K562 (cell line): ENCODE results near the gene SRM.
"Not testable (repeated sequence)": the region's sequence is repeated elsewhere in the genome, so short reads cannot be mapped to it uniquely, and the experiment has no call there.

Experiments
- CREM ChIP-seq: IDR thresholded peaks from 2 replicates; pipeline ENCODE4 v1.6.1; 2014; ENCODE audit warnings: antibody characterized with exemption, low read depth
- CTCF ChIP-seq, 3 experiments: IDR thresholded peaks in 2 of 3; conservative IDR thresholded peaks in 1 of 3; 2 replicates each; pipeline ENCODE4 v1.5.1; 2011 to 2012; ENCODE audit warnings: low read length in 3 of 3, mild to moderate bottlenecking in 3 of 3, control low read depth in 2 of 3, improper control_type of control experiment in 1 of 3, inconsistent platforms in 1 of 3, low read depth in 1 of 3, mixed read lengths in 1 of 3, moderate library complexity in 1 of 3; ENCODE audit not compliant: insufficient read depth in 2 of 3
- HINFP ChIP-seq: fragments of 450-650 bp; conservative IDR thresholded peaks from 2 replicates; pipeline ENCODE4 v1.6.1; 2016; ENCODE audit warnings: missing genetic modification characterization, low read depth, mild to moderate bottlenecking, control low read depth, missing compliant biosample characterization
- LCOR ChIP-seq: sonication (generic); formaldehyde crosslinking; IDR thresholded peaks from 2 replicates; pipeline ENCODE4 v1.8.0; 2022; ENCODE audit warnings: mild to moderate bottlenecking, missing genetic modification reagents
- MAX ChIP-seq: sonication (generic); formaldehyde crosslinking; IDR thresholded peaks from 2 replicates; pipeline ENCODE4 v1.9.0; 2022; ENCODE audit warnings: mild to moderate bottlenecking, missing genetic modification reagents
- MAZ ChIP-seq, 2 experiments: fragments of 450-650 bp in 1 of 2; sonication (generic) in 1 of 2; formaldehyde crosslinking; IDR thresholded peaks in 1 of 2; conservative IDR thresholded peaks in 1 of 2; 2 replicates each; pipeline versions ENCODE4 v1.4.0 to v1.5.0; 2020; ENCODE audit warnings: mild to moderate bottlenecking in 1 of 2, missing genetic modification reagents in 1 of 2
- MXI1 ChIP-seq: IDR thresholded peaks from 2 replicates; pipeline ENCODE4 v1.6.1; 2011; ENCODE audit warnings: low read depth, mild to moderate bottlenecking, improper control_type of control experiment, low read length
- SMC3 ChIP-seq: conservative IDR thresholded peaks from 2 replicates; pipeline ENCODE4 v1.6.1; 2011; ENCODE audit warnings: low read depth, low read length, improper control_type of control experiment; ENCODE audit not compliant: insufficient read depth
- XRCC4 ChIP-seq: IDR thresholded peaks from one replicate; pipeline ENCODE4 v1.6.1; 2011; ENCODE audit not compliant: insufficient read depth, insufficient read length; ENCODE audit errors: extremely low read depth
- ZBED1 ChIP-seq: IDR thresholded peaks from 2 replicates; pipeline ENCODE4 v1.6.1; 2014
- ZBTB1 ChIP-seq: sonication (generic); formaldehyde crosslinking; IDR thresholded peaks from 2 replicates; pipeline ENCODE4 v1.8.1; 2023; ENCODE audit warnings: missing genetic modification reagents, low read depth, mild to moderate bottlenecking, borderline replicate concordance
- ZBTB7A ChIP-seq: IDR thresholded peaks from 2 replicates; pipeline ENCODE4 v1.6.1; 2011; ENCODE audit warnings: low read depth, mild to moderate bottlenecking, low read length, moderate library complexity, borderline replicate concordance; ENCODE audit not compliant: control insufficient read depth
- ZNF224 ChIP-seq: sonication (generic); formaldehyde crosslinking; IDR thresholded peaks from 2 replicates; pipeline ENCODE4 v1.8.0; 2022; ENCODE audit warnings: mild to moderate bottlenecking, missing genetic modification reagents
- ZNF511 ChIP-seq: sonication (generic); formaldehyde crosslinking; IDR thresholded peaks from 2 replicates; pipeline ENCODE4 v1.8.0; 2022; ENCODE audit warnings: mild to moderate bottlenecking, missing genetic modification reagents

- not testable (repeated sequence) for TF ChIP-seq HINFP (tag); XRCC4; LCOR (CRISPR knock-in tag); MXI1; ZBED1; ZNF511 (CRISPR knock-in tag); CREM; SMC3; ZBTB7A; ZNF224 (CRISPR knock-in tag); MAZ (CRISPR knock-in tag; conservative IDR thresholded peaks at IDR 0.05 in 1 of 2, IDR thresholded peaks at IDR 0.05 in 1 of 2); ZBTB1; MAX (CRISPR knock-in tag)
- peak; percentile 30 to 46 (median 41); a peak in 4 of 6 replicates for TF ChIP-seq CTCF (IDR thresholded peaks at IDR 0.05 in 2 of 3, conservative IDR thresholded peaks at IDR 0.05 in 1 of 3; ENCODE audit: insufficient read depth in 2 of 3, low read depth in 1 of 3, low read length in 3 of 3)
Observed at GRCh38 chr1:11063937-11064537, 4.2 kb upstream of the SRM start.
